Measurements from ENCODE around the gene RCN2. TPM values are rescaled to one million over a fixed set of nuclear protein-coding genes. Genes with fewer than 3 reads are reported as not detected.
A peak's percentile ranks its signal among the peaks of the same experiment; 100 is the strongest.

Gene RCN2
- total RNA-seq, 8 experiments from 2014 or later, result 80.3 to 145 (median 110) TPM

DNA sequence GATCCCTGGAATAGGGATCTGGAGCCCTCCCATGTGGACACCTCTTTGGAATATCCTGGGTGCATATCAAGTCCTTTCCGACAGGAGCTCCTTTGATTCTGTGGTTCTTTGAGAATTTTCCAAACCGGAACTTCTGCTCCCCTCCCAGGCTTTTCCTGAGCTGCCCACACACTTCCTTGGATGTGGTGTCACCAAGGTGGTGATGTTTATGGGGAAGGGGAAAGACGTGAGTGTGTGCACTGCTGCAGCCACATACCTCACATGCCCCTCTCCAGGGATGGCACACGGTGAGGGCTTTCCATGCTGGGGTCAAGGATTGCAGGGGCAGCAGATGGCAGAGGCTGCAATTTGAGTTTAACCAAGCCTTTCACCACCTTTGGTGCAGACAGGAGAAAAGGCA, 35.5 kb downstream of the RCN2 start:
- ATAC-seq (replicated peaks in 6 of 8), result no peak
- Histone ChIP-seq H3K4me3 (no peak overlapping the region), H3K27ac (no peak overlapping the region), H3K4me1 (replicated peaks in 1 of 2) (no peaks in the 10 kb centered on the region)
- in situ Hi-C loops (cut with MboI; ENCODE audit: low pct_unique_long_range_greater_than_20kb in 2 of 9, low sequenced_read_pairs in 9 of 9, unreplicated experiment in 9 of 9), result no loop called here
- 20 to 71% (median 57%) methylated on average over 1 to 2 of the region's 4 CpGs; no CpG with 5 or more reads in 4 of the 10 experiments for WGBS, 10 experiments

GRCh38 chr15:76968306-76968705, 36.8 kb downstream of the RCN2 start:
- peak in 3 of 8 experiments; percentile 60 to 91 (median 81) for ATAC-seq (replicated peaks in 6 of 8)
- Histone ChIP-seq H3K27ac (no peak overlapping the region), H3K4me1 (replicated peaks in 1 of 2) (no peaks in the 10 kb centered on the region), H3K4me3 (no peak overlapping the region)
- WGBS, 10 experiments, result 43 to 94% (median 78%) methylated on average over 1 of the region's 1 CpG; no CpG with 5 or more reads in 1 of the 10 experiments
- in situ Hi-C loops (cut with MboI; ENCODE audit: low pct_unique_long_range_greater_than_20kb in 2 of 9, low sequenced_read_pairs in 9 of 9, unreplicated experiment in 9 of 9), result no loop called here

GRCh38 chr15:76972389-76973361, 41.1 kb downstream of the RCN2 start:
- 8 to 79% (median 60%) methylated on average over 2 to 16 of the region's 21 CpGs; no CpG with 5 or more reads in 1 of the 10 experiments for WGBS, 10 experiments
- ATAC-seq (replicated peaks in 6 of 8), result peak in 2 of 8 experiments; percentile 50 to 74
- Histone ChIP-seq H3K27ac (no peak overlapping the region), H3K4me3 (no peak overlapping the region), H3K4me1 (replicated peaks in 1 of 2) (no peaks in the 10 kb centered on the region)
- in situ Hi-C loops (cut with MboI; ENCODE audit: low pct_unique_long_range_greater_than_20kb in 2 of 9, low sequenced_read_pairs in 9 of 9, unreplicated experiment in 9 of 9), result no loop called here

DNA sequence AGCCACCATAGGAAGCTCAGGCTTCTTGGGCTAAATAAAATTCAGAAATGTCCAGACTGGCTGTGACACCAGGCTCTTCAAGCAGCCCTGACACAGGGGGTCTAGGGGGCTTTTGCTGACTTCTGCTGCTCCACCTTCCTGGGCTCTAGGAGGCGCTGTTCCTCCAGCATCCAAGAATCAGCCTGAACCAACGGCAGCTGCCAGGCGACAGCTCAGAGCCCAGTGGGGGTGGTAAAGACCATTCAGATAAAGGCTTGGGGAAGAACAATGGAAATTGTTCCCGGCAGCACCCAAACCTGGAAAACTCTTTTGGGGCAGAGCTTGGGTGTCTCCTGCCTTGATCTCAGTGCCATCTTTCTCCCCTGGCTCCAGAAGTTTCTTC, 41.8 kb downstream of the RCN2 start:
- no peaks in the 10 kb centered on the region for H3K4me1 ChIP-seq (replicated peaks in 1 of 2)

GRCh38 chr15:76973906-76974305, 42.4 kb downstream of the RCN2 start:
- ATAC-seq (replicated peaks in 6 of 8), result no peak

More for the DNA sequence above, 41.8 kb downstream of the RCN2 start:
- WGBS, 10 experiments, result 0 to 40% (median 13%) methylated on average over 1 to 2 of the region's 4 CpGs; no CpG with 5 or more reads in 4 of the 10 experiments
- peak in 4 of 8 experiments; percentile 45 to 72 (median 53) for ATAC-seq (replicated peaks in 6 of 8)
- Histone ChIP-seq H3K4me3 (no peak overlapping the region), H3K27ac (no peak overlapping the region)
- in situ Hi-C loops (cut with MboI; ENCODE audit: low pct_unique_long_range_greater_than_20kb in 2 of 9, low sequenced_read_pairs in 9 of 9, unreplicated experiment in 9 of 9), result no loop called here

GRCh38 chr15:76974456-76975036, 43.0 kb downstream of the RCN2 start:
- WGBS, 10 experiments, result 25 to 100% (median 57%) methylated on average over 1 to 3 of the region's 4 CpGs; no CpG with 5 or more reads in 4 of the 10 experiments
- in situ Hi-C loops (cut with MboI; ENCODE audit: low pct_unique_long_range_greater_than_20kb in 2 of 9, low sequenced_read_pairs in 9 of 9, unreplicated experiment in 9 of 9), result no loop called here
- ATAC-seq (replicated peaks in 6 of 8), result peak in 1 of 8 experiments; percentile 59
- Histone ChIP-seq H3K4me3 (no peak overlapping the region), H3K4me1 (replicated peaks in 1 of 2) (no peaks in the 10 kb centered on the region), H3K27ac (no peak overlapping the region)

More at GRCh38 chr15:76973906-76974305, 42.4 kb downstream of the RCN2 start:
- Histone ChIP-seq H3K27ac (no peak overlapping the region), H3K4me1 (replicated peaks in 1 of 2) (no peaks in the 10 kb centered on the region), H3K4me3 (no peak overlapping the region)
- in situ Hi-C loops (cut with MboI; ENCODE audit: low pct_unique_long_range_greater_than_20kb in 2 of 9, low sequenced_read_pairs in 9 of 9, unreplicated experiment in 9 of 9), result no loop called here
- WGBS, 10 experiments, result 63 to 100% (median 97%) methylated on average over 1 to 2 of the region's 2 CpGs; no CpG with 5 or more reads in 6 of the 10 experiments

- no peaks in the 10 kb centered on the region for H3K4me1 ChIP-seq (replicated peaks in 1 of 2)
- peak in 1 of 8 experiments; percentile 70 for ATAC-seq (replicated peaks in 6 of 8)
- H3K27ac ChIP-seq, result no peak overlapping the region
- WGBS, 10 experiments, result 100% methylated on average over 1 of the region's 1 CpG; no CpG with 5 or more reads in 8 of the 10 experiments
- in situ Hi-C loops (cut with MboI; ENCODE audit: low pct_unique_long_range_greater_than_20kb in 2 of 9, low sequenced_read_pairs in 9 of 9, unreplicated experiment in 9 of 9), result no loop called here
- no peak overlapping the region for H3K4me3 ChIP-seq
Measured at GRCh38 chr15:76976141-76976540, 44.6 kb downstream of the RCN2 start.

- no peak for ATAC-seq (replicated peaks in 6 of 8)
- Histone ChIP-seq H3K4me1 (replicated peaks in 1 of 2) (no peaks in the 10 kb centered on the region), H3K27ac (no peak overlapping the region), H3K4me3 (no peak overlapping the region)
- in situ Hi-C loops (cut with MboI; ENCODE audit: low pct_unique_long_range_greater_than_20kb in 2 of 9, low sequenced_read_pairs in 9 of 9, unreplicated experiment in 9 of 9), result no loop called here
- 50 to 100% (median 83%) methylated on average over 1 to 5 of the region's 5 CpGs; no CpG with 5 or more reads in 2 of the 10 experiments for WGBS, 10 experiments
Measured at GRCh38 chr15:76976572-76977270, 45.2 kb downstream of the RCN2 start.

DNA sequence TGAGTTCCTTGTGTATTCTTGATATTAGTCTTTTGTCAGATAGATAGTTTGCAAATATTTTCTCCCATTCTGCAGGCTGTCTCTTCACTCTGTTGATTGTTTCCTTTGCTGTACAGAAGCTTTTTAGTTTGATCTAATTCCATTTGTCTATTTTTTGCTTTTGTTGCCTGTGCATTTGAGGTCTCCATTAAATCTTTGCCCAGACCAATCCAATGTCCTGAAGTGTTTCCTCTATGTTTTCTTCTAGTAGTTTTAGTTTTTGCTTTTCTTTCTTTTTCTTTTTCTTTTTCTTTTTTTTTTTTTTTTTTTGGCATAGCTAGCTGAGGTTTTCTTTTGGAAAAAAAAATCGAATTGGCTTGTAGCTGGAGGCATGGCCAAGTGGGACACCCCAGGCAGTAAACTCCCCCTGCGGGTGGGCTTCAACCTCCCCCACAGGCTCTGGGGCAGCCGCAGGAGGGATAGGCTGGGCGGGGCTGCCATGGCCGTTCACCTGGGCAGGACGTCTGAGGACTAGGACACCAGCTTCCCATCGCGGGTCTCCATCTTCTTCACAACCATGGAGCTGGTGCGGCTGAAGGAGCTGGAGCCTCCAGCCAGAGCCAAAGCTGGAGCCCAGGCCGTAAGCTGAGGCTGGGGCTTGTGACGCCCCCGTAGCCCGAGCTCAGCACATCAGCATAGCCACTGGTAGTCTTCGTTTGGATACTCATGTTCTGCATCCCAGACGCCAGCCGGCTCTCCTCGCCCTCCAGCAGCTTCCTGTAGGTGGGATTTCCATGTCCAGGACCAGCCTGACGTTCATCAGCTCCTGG, 47.2 kb downstream of the RCN2 start:
- Histone ChIP-seq H3K27ac (no peak overlapping the region), H3K4me3 (no peak overlapping the region), H3K4me1 (replicated peaks in 1 of 2) (no peaks in the 10 kb centered on the region)
- ATAC-seq (replicated peaks in 6 of 8), result no peak
- 33 to 88% (median 73%) methylated on average over 2 to 8 of the region's 18 CpGs; no CpG with 5 or more reads in 1 of the 10 experiments for WGBS, 10 experiments
- in situ Hi-C loops (cut with MboI; ENCODE audit: low pct_unique_long_range_greater_than_20kb in 2 of 9, low sequenced_read_pairs in 9 of 9, unreplicated experiment in 9 of 9), result no loop called here

DNA sequence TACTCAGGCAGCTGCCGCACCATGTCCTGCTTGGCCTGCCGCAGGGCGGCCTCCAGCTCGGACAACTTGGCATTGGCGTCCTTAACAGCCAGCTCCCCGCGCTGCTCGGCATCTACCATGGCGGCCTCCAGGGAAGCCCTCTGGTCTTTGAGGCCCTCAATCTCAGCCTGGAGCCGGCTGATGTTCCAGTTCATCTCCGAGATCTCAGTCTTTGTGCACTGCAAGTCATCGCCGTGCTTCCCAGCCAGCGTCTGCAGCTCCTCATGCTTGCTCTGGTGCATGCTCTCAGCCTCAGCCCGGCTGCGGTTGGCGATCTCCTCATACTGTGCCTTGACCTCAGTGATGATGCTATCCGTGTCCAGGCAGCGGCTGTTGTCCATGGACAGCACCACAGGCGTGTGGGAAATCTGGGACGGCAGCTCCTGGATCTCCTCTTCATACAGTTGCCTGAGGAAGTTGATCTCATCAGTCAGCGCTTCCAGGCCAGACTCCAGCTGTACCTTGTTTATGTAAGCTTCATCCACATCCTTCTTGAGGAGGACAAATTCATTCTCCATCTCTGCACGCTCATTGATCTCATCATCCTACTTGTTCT, 47.9 kb downstream of the RCN2 start:
- Histone ChIP-seq H3K27ac (no peak overlapping the region), H3K4me1 (replicated peaks in 1 of 2) (no peaks in the 10 kb centered on the region), H3K4me3 (no peak overlapping the region)
- in situ Hi-C loops (cut with MboI; ENCODE audit: low pct_unique_long_range_greater_than_20kb in 2 of 9, low sequenced_read_pairs in 9 of 9, unreplicated experiment in 9 of 9), result no loop called here
- ATAC-seq (replicated peaks in 6 of 8), result no peak
- WGBS, 10 experiments, result 68 to 100% (median 90%) methylated on average over 1 to 6 of the region's 23 CpGs; no CpG with 5 or more reads in 3 of the 10 experiments

DNA sequence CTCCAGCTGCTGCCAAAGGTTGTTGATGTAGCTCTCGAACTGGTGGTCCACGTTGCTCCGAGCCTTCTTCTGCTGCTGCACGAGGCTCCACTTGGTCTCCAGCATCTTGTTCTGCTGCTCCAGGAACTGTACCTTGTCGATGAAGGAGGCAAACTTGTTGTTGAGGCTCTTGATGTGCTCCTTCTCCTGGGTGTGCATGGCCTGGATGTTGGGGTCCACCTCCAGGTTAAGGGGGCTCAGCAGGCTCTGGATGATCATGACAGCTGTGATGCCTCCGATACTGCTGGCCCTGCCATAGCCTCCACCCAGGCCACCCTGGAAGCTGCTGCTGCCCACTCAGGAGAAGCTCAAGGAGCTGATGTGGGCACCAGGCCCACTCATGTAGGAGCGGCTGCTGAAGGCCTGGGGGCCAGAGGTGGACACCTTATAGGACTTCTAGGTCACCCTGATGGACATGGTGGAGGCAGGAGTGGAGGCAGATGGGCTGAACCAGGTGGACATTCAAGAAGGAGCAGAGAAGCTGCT, 48.5 kb downstream of the RCN2 start:
- 20 to 90% (median 63%) methylated on average over 1 to 7 of the region's 7 CpGs; no CpG with 5 or more reads in 2 of the 10 experiments for WGBS, 10 experiments
- no peak overlapping the region for H3K4me3 ChIP-seq
- no peaks in the 10 kb centered on the region for H3K4me1 ChIP-seq (replicated peaks in 1 of 2)
- no peak overlapping the region for H3K27ac ChIP-seq
- no peak for ATAC-seq (replicated peaks in 6 of 8)
- in situ Hi-C loops (cut with MboI; ENCODE audit: low pct_unique_long_range_greater_than_20kb in 2 of 9, low sequenced_read_pairs in 9 of 9, unreplicated experiment in 9 of 9), result no loop called here

- in situ Hi-C loops (cut with MboI; ENCODE audit: low pct_unique_long_range_greater_than_20kb in 2 of 9, low sequenced_read_pairs in 9 of 9, unreplicated experiment in 9 of 9), result no loop called here
Measured at GRCh38 chr15:76982356-76982755, 50.8 kb downstream of the RCN2 start.

More at GRCh38 chr15:76982356-76982755, 50.8 kb downstream of the RCN2 start:
- Histone ChIP-seq H3K4me1 (replicated peaks in 1 of 2) (no peaks in the 10 kb centered on the region), H3K4me3 (no peak overlapping the region), H3K27ac (no peak overlapping the region)
- no peak for ATAC-seq (replicated peaks in 6 of 8)
- WGBS, 10 experiments, result 20 to 84% (median 68%) methylated on average over 1 to 9 of the region's 9 CpGs; no CpG with 5 or more reads in 3 of the 10 experiments

All from motor neuron (in vitro differentiated cells).